K562 (cell line): ENCODE data around the gene ZNF865. TPM values are rescaled to one million over a fixed set of nuclear protein-coding genes. Genes with fewer than 3 reads are reported as not detected.

ENCODE experiments used
- ARID1B ChIP-seq: fragments of 450-650 bp; IDR thresholded peaks from 2 replicates; pipeline ENCODE4 v1.6.1; 2016; ENCODE audit warnings: antibody characterized with exemption, mild to moderate bottlenecking, inconsistent platforms
- ATF4 ChIP-seq: fragments of 450-650 bp; formaldehyde crosslinking; IDR thresholded peaks from 2 replicates; pipeline ENCODE4 v1.4.0; 2022; ENCODE audit warnings: mild to moderate bottlenecking, moderate library complexity
- ETV6 ChIP-seq, 3 experiments: fragments of 150-350 bp in 1 of 3; sonication (generic) in 1 of 3; formaldehyde crosslinking in 1 of 3; IDR thresholded peaks; 2 replicates each; pipeline versions ENCODE4 v1.6.1 to v1.8.0; 2014 to 2022; ENCODE audit warnings: borderline replicate concordance in 2 of 3, low read depth in 2 of 3, antibody characterized with exemption in 1 of 3, low read length in 1 of 3, mild to moderate bottlenecking in 1 of 3, missing genetic modification reagents in 1 of 3
- FOXK1 ChIP-seq: sonication (generic); formaldehyde crosslinking; IDR thresholded peaks from 2 replicates; pipeline ENCODE4 v1.8.0; 2022; ENCODE audit warnings: missing genetic modification reagents, mild to moderate bottlenecking, borderline replicate concordance
- HOXB6 ChIP-seq: fragments of 250-450 bp; sonication (Bioruptor Pico); IDR thresholded peaks from 2 replicates; pipeline ENCODE4 v1.5.1; 2022; ENCODE audit warnings: mild to moderate bottlenecking, borderline replicate concordance
- MAFF ChIP-seq: IDR thresholded peaks from 2 replicates; pipeline ENCODE4 v1.6.1; 2012; ENCODE audit warnings: low read length, improper control_type of control experiment
- MBD2 ChIP-seq: sonication (generic); IDR thresholded peaks from 2 replicates; pipeline ENCODE4 v1.6.1; 2016; ENCODE audit warnings: low read depth, borderline replicate concordance
- PHB2 ChIP-seq: fragments of 450-650 bp; IDR thresholded peaks from 2 replicates; pipeline ENCODE4 v1.6.1; 2017; ENCODE audit warnings: low read depth
- RBM17 ChIP-seq: fragments of 200-400 bp; formaldehyde crosslinking; IDR thresholded peaks from 2 replicates; pipeline ENCODE4 v1.6.1; 2017; ENCODE audit warnings: low read depth, mild to moderate bottlenecking, low read length, borderline replicate concordance
- SLC30A9 ChIP-seq: fragments of 250-450 bp; sonication (Bioruptor Pico); IDR thresholded peaks from 2 replicates; pipeline ENCODE4 v1.8.0; 2022; ENCODE audit warnings: mild to moderate bottlenecking, moderate library complexity
- TBL1XR1 ChIP-seq, 2 experiments: IDR thresholded peaks; 2 replicates each; pipeline ENCODE4 v1.6.1; 2012; ENCODE audit warnings: improper control_type of control experiment in 2 of 2, low read length in 2 of 2, mild to moderate bottlenecking in 1 of 2
- WHSC1 ChIP-seq: IDR thresholded peaks from one replicate; pipeline ENCODE4 v1.6.1; 2012; ENCODE audit warnings: low read length, control low read depth, inconsistent platforms
- ZNF408 ChIP-seq: fragments of 250-450 bp; sonication (Bioruptor Pico); IDR thresholded peaks from 2 replicates; pipeline ENCODE4 v1.4.0; 2020; ENCODE audit warnings: low read depth, mild to moderate bottlenecking, moderate library complexity
- polyA plus RNA-seq, 8 experiments: library from polyadenylated mRNA; depleted of rRNA in 4 of 8; stranded (reverse) in 5 of 8; unstranded in 3 of 8; fragments of >200 nt; fragmentation: Nextera tagmentation in 2 of 8; fragmentation: Illumina TruSeq in 1 of 8; extraction: Ambion mirVana in 2 of 8; extraction: Trizol in 1 of 8; gene quantifications; 2 replicates each; pipeline versions ENCODE4 v1.2.1 to v1.2.3, GENCODE V29; 2011 to 2014; ENCODE audit warnings: inconsistent platforms in 1 of 8, missing spikeins in 1 of 8
- total RNA-seq, 7 experiments: library from RNA; depleted of rRNA in 6 of 7; stranded (reverse); fragments of >200 nt in 6 of 7; fragmentation: Illumina TruSeq in 2 of 7; extraction: Trizol in 2 of 7; gene quantifications; 2 replicates each; pipeline versions ENCODE4 v1.2.1 to v1.2.3, GENCODE V29; 2011 to 2021; ENCODE audit warnings: low replicate concordance in 1 of 7
- TF ChIP-seq, protein P1 (sequence below): fragments of 250-450 bp; sonication (Bioruptor Pico); IDR thresholded peaks from 2 replicates; pipeline ENCODE4 v1.8.0; 2021; ENCODE audit warnings: mild to moderate bottlenecking, moderate library complexity
- TF ChIP-seq, protein P2 (sequence below): fragments of 450-650 bp; formaldehyde crosslinking; IDR thresholded peaks from 2 replicates; pipeline ENCODE4 v1.4.0; 2020; ENCODE audit warnings: mild to moderate bottlenecking, moderate library complexity
- TF ChIP-seq, protein P3 (sequence below): fragments of 200-800 bp; sonication (Bioruptor generic); IDR thresholded peaks from 2 replicates; pipeline ENCODE4 v1.6.1; 2016; ENCODE audit warnings: missing genetic modification characterization, missing compliant biosample characterization
- TF ChIP-seq, protein P4 (sequence below): fragments of 450-650 bp; formaldehyde crosslinking; IDR thresholded peaks from 2 replicates; pipeline ENCODE4 v1.4.0; 2020; ENCODE audit warnings: mild to moderate bottlenecking

The ZNF865 gene
- total and polyA plus RNA-seq, 9 of the 15 experiments (the other 6 are each of a cell fraction or from before 2014, with no cell fraction given), result 0.40 to 18.8 (median 1.6) TPM; not detected in 2

GRCh38 chr19:55653651-55654322 lies 48.3 kb downstream of the ZNF865 start (continued):
- TF ChIP-seq ZNF408 (CRISPR knock-in tag) (no peak), ATF4 (CRISPR knock-in tag) (no peak), HOXB6 (CRISPR knock-in tag) (no peak), MBD2 (no peak; the same call in 1 of the 2 replicates), ARID1B (peak; percentile 48; the same call in 1 of the 2 replicates), MAFF (no peak), PHB2 (no peak), RBM17 (no peak), FOXK1 (CRISPR knock-in tag) (no peak), WHSC1 (no peak), TBL1XR1 (IDR thresholded peaks at IDR 0.05; ENCODE audit: low read length in 2 of 2) (peak; percentile 62 to 66; a peak in 3 of 4 replicates), ETV6 (IDR thresholded peaks at IDR 0.05; ENCODE audit: borderline replicate concordance in 1 of 2, low read depth in 2 of 2, low read length in 1 of 2) (no peak; a peak in 1 of 4 replicates), ETV6 (CRISPR knock-in tag; IDR thresholded peaks at IDR 0.05; ENCODE audit: borderline replicate concordance) (no peak), SLC30A9 (CRISPR knock-in tag) (no peak)
- TF ChIP-seq, protein P1, sequence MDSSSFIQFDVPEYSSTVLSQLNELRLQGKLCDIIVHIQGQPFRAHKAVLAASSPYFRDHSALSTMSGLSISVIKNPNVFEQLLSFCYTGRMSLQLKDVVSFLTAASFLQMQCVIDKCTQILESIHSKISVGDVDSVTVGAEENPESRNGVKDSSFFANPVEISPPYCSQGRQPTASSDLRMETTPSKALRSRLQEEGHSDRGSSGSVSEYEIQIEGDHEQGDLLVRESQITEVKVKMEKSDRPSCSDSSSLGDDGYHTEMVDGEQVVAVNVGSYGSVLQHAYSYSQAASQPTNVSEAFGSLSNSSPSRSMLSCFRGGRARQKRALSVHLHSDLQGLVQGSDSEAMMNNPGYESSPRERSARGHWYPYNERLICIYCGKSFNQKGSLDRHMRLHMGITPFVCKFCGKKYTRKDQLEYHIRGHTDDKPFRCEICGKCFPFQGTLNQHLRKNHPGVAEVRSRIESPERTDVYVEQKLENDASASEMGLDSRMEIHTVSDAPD (CRISPR knock-in tag), result no peak
- TF ChIP-seq, protein P2, sequence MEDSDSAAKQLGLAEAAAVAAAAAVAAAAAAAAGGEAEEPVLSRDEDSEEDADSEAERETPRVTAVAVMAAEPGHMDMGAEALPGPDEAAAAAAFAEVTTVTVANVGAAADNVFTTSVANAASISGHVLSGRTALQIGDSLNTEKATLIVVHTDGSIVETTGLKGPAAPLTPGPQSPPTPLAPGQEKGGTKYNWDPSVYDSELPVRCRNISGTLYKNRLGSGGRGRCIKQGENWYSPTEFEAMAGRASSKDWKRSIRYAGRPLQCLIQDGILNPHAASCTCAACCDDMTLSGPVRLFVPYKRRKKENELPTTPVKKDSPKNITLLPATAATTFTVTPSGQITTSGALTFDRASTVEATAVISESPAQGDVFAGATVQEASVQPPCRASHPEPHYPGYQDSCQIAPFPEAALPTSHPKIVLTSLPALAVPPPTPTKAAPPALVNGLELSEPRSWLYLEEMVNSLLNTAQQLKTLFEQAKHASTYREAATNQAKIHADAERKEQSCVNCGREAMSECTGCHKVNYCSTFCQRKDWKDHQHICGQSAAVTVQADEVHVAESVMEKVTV (CRISPR knock-in tag), result no peak; the same call in 1 of the 2 replicates
- TF ChIP-seq, protein P3, sequence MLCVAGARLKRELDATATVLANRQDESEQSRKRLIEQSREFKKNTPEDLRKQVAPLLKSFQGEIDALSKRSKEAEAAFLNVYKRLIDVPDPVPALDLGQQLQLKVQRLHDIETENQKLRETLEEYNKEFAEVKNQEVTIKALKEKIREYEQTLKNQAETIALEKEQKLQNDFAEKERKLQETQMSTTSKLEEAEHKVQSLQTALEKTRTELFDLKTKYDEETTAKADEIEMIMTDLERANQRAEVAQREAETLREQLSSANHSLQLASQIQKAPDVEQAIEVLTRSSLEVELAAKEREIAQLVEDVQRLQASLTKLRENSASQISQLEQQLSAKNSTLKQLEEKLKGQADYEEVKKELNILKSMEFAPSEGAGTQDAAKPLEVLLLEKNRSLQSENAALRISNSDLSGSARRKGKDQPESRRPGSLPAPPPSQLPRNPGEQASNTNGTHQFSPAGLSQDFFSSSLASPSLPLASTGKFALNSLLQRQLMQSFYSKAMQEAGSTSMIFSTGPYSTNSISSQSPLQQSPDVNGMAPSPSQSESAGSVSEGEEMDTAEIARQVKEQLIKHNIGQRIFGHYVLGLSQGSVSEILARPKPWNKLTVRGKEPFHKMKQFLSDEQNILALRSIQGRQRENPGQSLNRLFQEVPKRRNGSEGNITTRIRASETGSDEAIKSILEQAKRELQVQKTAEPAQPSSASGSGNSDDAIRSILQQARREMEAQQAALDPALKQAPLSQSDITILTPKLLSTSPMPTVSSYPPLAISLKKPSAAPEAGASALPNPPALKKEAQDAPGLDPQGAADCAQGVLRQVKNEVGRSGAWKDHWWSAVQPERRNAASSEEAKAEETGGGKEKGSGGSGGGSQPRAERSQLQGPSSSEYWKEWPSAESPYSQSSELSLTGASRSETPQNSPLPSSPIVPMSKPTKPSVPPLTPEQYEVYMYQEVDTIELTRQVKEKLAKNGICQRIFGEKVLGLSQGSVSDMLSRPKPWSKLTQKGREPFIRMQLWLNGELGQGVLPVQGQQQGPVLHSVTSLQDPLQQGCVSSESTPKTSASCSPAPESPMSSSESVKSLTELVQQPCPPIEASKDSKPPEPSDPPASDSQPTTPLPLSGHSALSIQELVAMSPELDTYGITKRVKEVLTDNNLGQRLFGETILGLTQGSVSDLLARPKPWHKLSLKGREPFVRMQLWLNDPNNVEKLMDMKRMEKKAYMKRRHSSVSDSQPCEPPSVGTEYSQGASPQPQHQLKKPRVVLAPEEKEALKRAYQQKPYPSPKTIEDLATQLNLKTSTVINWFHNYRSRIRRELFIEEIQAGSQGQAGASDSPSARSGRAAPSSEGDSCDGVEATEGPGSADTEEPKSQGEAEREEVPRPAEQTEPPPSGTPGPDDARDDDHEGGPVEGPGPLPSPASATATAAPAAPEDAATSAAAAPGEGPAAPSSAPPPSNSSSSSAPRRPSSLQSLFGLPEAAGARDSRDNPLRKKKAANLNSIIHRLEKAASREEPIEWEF (CRISPR knock-in tag), result no peak
- TF ChIP-seq, protein P4, sequence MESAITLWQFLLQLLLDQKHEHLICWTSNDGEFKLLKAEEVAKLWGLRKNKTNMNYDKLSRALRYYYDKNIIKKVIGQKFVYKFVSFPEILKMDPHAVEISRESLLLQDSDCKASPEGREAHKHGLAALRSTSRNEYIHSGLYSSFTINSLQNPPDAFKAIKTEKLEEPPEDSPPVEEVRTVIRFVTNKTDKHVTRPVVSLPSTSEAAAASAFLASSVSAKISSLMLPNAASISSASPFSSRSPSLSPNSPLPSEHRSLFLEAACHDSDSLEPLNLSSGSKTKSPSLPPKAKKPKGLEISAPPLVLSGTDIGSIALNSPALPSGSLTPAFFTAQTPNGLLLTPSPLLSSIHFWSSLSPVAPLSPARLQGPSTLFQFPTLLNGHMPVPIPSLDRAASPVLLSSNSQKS (CRISPR knock-in tag), result no peak
